Measurements from ENCODE around the gene KIRREL1.

Gene KIRREL1

DNA sequence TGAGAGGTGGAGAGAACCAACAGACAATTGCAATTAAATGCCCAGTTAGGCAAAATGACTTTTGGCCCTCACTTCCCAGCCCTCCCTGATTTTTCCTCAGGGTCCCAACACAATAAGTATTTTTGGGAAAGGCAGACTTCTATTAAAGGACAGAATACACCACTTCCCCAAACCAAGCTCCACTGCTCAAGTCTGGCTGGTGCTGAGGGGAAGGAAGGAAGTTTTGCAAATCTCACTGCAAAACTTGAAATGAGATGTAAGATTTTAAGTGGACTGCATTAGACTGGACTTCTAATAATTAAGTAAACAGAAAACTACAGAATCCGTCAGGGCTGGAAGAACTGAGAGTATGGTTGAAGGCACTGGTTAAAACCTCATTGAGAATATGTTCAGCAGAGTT, 155.0 kb downstream of the KIRREL1 start:
- DNase-seq, result no peak

DNA sequence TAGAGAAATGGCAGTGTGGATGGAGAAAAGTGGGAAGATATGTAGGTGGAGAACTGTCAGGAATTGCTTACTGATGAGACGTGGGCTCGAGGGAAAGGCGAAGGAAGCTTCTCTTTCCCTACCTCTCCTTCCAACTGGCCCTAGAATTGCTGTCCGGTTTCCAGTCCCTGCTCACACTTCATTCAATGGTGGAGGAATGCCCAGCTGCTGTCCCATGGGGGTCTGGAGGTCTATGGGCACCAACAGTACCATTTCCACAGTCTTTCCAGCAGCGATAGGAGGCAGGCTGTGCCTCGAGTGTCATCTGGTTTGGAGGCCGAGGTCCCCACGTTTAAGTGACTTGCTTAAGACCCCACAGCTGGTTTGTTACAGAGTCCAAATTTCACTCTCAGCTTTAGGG, 155.7 kb downstream of the KIRREL1 start:
- DNase-seq, result no peak
